ENCODE data around the gene GPR157.
"Not testable (repeated sequence)": the region's sequence is repeated elsewhere in the genome, so short reads cannot be mapped to it uniquely, and the experiment has no call there.

Gene GPR157

GRCh38 chr1:9145714-9146113 is 16.8 kb upstream of the GPR157 start:
- no peak for DNase-seq

- DNase-seq = no peak
These were observed 16.2 kb upstream of the GPR157 start for GRCh38 chr1:9145021-9145668.

- not testable (repeated sequence) for DNase-seq
These were observed 15.6 kb upstream of the GPR157 start for GRCh38 chr1:9144494-9144893.

GRCh38 chr1:9143250-9143649 is 14.3 kb upstream of the GPR157 start:
- DNase-seq = no peak

GRCh38 chr1:9139930-9140329 is 11.0 kb upstream of the GPR157 start:
- no peak for DNase-seq

- no peak for DNase-seq
These were observed 8.0 kb upstream of the GPR157 start for GRCh38 chr1:9136932-9137331.

- DNase-seq = no peak
These were observed 6.4 kb upstream of the GPR157 start for GRCh38 chr1:9135073-9135836.

GRCh38 chr1:9133870-9134585 is 5.1 kb upstream of the GPR157 start:
- no peak for DNase-seq

GRCh38 chr1:9129266-9130041 is 552 bp upstream of the GPR157 start:
- peak; percentile 84 for DNase-seq

GRCh38 chr1:9128166-9128519 is 759 bp downstream of the GPR157 start:
- DNase-seq = peak; percentile 5

GRCh38 chr1:9127395-9128165 is 1.3 kb downstream of the GPR157 start:
- DNase-seq = no peak

GRCh38 chr1:9126511-9126910 is 2.4 kb downstream of the GPR157 start:
- no peak for DNase-seq

- DNase-seq = not testable (repeated sequence)
These were observed 3.1 kb downstream of the GPR157 start for GRCh38 chr1:9125847-9126246.

- no peak for DNase-seq
These were observed 3.6 kb downstream of the GPR157 start for GRCh38 chr1:9125325-9125724.

GRCh38 chr1:9124389-9124788 is 4.5 kb downstream of the GPR157 start:
- not testable (repeated sequence) for DNase-seq

- not testable (repeated sequence) for DNase-seq
These were observed 5.2 kb downstream of the GPR157 start for GRCh38 chr1:9123665-9124064.

GRCh38 chr1:9121496-9122409 is 7.1 kb downstream of the GPR157 start:
- peak; percentile 34 for DNase-seq

- no peak for DNase-seq
These were observed 8.5 kb downstream of the GPR157 start for GRCh38 chr1:9120312-9120958.

GRCh38 chr1:9119745-9120144 is 9.2 kb downstream of the GPR157 start:
- DNase-seq = no peak

GRCh38 chr1:9118186-9118585 is 10.7 kb downstream of the GPR157 start:
- DNase-seq = no peak

All from activated CD4-positive, alpha-beta T cell treated with anti-CD3 and anti-CD28 coated beads, Interleukin-2, amount 50 U/mL, for 1 hour (primary cell).